HG03342 (cell line): ENCODE measurements around the gene SOCS3.

Source experiments
- ATAC-seq: cut with Tn5 transposase; IDR thresholded peaks from one replicate; pipeline ENCODE4 v1.9.1; 2021; ENCODE audit warnings: mild to moderate bottlenecking, moderate library complexity; ENCODE audit not compliant: unreplicated experiment

SOCS3 gene

DNA sequence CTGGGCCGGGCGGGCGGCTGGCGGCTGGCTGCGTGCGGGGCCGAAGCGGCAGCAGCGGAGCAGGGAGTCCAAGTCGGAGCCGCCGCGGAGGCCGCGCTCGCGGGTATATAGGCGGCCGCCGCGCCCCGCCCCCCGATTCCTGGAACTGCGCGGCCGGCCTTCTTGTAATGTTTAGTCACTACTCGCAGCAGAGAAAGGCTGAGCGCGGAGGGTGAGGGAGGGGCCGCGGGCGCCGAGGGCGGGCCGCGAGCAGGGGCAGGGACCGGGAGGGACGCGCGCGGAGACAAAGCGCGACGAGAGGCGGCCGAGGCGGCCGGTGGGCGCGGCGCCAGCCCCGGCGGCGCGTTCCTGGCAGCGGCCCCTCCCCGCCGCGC lies at the start of gene SOCS3:
SOCS3 (minus strand) TSS at position 81 of the 374 bp plus-strand sequence. CDS start 982 bp downstream, outside the sequence.
- no peak for ATAC-seq

- no peak for ATAC-seq
Measured at GRCh38 chr17:78409191-78409928, 49.5 kb upstream of the SOCS3 start.

- no peak for ATAC-seq
Measured at GRCh38 chr17:78408476-78409050, 48.7 kb upstream of the SOCS3 start.

- ATAC-seq: no peak
Measured at GRCh38 chr17:78407387-78408000, 47.6 kb upstream of the SOCS3 start.

- ATAC-seq: no peak
Measured at GRCh38 chr17:78406920-78407319, 47.0 kb upstream of the SOCS3 start.

- ATAC-seq: no peak
Measured at GRCh38 chr17:78406396-78406795, 46.5 kb upstream of the SOCS3 start.

DNA sequence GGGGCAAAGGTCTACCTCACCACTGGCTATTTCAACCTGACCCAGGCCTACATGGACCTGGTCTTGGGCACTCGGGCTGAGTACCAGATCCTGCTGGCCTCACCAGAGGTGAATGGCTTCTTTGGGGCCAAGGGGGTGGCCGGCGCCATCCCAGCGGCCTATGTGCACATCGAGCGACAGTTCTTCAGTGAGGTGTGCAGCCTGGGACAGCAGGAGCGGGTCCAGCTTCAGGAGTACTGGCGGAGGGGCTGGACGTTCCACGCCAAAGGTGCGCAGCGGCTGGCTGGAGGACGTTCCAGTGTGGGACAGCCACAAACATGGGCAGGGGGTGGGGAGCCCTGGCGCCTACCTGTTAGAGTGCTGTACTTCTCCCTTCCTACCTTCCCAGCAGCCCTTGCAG lies 43.9 kb upstream of the SOCS3 start:
- ATAC-seq: no peak

GRCh38 chr17:78401891-78402290 lies 42.0 kb upstream of the SOCS3 start:
- ATAC-seq: no peak

GRCh38 chr17:78401246-78401645 lies 41.4 kb upstream of the SOCS3 start:
- ATAC-seq: no peak

DNA sequence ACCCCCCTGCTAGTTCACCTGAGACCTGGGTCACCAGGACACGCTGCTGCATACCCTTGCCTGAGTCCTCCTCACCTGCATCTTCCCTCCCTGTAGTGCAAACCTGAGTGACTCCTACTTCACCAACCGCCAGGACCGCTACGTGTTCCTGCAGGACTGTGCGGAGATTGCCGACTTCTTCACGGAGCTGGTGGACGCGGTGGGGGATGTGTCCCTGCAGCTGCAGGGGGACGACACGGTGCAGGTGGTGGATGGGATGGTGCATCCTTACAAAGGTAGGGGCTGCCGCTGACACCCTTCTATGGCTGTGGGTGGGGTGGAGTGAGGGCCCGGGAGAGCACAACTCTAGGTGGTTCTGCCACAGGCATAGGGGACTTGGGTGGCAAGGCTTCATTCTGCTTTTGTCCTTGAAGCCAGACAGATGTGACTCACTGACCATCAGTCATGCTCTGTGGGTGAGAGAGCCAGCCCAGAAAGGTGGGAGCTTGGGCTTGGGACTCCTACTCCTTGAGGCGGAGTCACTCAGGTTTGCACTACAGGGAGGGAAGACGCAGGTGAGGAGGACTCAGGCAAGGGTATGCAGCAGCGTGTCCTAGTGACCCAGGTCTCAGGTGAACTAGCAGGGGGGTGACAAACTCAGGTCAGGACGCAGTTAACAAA lies 40.8 kb upstream of the SOCS3 start:
- ATAC-seq: no peak

GRCh38 chr17:78399693-78400144 lies 39.8 kb upstream of the SOCS3 start:
- ATAC-seq: no peak

- no peak for ATAC-seq
Measured at GRCh38 chr17:78399028-78399692, 39.3 kb upstream of the SOCS3 start.

DNA sequence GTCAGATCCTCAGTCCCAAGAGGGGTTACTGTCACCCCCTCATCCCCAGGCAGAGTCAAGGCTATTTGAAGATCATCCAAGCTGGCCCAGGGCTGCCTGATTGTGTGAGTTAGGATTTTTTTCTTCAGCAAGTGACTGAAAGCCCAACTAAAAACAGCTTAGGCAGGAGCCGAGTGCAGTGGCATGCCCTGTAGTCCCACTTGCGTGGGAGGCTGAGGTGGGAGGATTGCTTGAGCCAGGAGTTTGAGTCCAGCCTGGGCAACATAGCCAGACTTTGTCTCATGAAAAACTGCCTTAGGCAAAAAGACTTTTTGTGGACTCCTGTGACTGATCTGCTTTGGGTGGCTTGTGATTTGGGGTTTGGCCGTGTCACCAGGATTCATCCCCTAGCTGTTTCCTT lies 38.5 kb upstream of the SOCS3 start:
- ATAC-seq: no peak

DNA sequence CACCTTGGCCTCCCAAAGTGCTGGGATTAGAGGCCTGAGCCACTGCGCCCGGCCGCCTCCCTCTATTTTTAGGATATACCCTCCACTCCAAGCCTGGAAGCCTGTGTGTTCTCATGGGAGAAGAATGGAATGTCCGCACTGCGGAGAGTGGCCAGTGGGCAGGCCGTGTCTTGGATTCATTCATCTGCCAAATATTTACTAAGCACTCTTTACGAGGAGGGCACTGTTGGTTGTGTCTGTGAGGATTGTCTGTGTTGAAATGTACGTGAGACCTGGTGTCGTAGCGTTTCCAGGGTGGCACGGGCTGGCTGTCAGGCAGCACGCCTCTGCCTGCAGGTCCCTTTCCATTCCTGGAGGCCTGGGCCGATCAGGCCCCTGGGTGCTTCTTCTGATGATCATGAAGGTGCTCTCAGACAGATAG lies 37.8 kb upstream of the SOCS3 start:
- no peak for ATAC-seq

DNA sequence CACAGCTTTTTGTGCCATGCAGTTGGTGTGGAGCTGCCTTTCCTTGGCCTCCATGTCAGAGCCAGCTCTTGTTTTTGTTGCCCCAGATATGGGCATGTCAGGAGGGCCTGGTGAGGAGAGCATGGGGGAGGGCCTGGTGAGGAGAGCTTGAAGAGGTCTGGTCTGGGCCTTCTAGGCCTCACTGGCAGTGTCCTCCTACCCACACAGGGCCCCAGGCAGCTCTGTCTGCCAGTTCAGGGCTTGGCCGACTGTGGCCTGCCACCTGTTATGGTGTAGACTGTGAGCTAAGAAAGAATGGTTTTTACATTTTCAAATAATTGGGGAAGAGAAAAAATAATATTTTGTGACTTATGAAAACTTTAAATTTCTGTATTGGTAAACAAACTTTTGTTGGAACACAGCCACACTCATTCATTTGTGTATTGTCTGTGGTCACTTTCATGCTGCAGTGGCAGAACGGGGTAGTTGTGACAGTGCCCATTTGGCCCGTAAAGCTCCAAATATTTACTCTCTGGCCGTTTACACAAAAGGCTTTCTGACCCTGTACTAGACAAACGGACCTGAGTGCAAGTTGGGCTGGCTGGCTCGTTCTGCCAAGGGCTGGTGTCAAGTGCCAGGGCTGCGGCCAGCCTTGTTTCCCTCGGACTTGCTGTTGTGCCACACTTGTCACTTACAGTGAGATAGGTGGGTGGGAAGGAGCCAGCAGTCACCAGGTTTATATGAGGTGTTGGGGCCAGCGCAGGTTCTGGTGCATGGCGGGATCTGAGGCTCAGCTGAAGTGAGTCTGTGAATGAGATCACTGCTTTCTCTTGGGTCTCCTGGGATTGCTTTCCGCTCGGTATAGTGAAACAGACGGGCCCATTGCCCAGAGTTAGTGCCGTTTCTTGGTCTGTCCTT lies 36.8 kb upstream of the SOCS3 start:
- ATAC-seq: no peak

GRCh38 chr17:78395155-78395554 lies 35.3 kb upstream of the SOCS3 start:
- ATAC-seq: no peak

GRCh38 chr17:78394209-78394608 lies 34.3 kb upstream of the SOCS3 start:
- ATAC-seq: no peak

DNA sequence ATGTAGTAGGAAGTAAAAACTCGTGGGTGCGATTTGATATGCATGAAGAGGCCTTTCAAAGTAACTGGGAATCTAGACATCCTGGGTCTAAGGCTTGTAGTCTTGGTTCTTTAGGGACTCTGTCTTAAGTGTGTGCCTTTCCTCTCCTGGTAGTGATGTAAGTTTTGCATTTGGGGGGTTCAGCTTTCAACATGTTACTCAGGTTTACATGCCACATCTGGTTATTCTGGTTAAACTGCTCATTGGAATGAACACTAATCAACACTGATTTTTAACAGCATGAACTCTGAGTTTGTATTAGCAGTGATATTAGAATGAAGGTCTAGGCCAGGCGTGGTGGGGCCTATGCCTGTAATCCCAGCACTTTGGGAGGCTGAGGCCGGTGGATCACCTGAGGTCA lies 33.7 kb upstream of the SOCS3 start:
- ATAC-seq: no peak

DNA sequence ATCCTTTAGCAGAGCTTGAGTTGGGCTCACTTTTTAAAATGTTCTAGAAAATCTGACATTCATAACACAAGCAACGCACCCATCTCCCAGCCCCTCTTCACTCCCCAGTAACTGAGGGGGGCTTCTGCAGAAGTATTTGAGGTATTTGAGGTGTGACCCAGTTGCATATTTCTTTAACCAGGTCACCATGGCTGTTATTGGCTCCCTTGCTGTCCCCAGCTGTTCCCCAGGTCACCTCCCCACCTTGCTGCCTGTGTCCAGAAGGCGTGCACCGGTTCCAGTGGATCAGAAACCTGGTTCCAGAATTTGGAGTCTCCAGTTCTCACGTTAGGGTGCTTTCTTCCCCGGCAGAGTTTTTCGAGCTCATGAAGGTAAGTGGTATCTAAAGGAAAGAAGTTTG lies 32.4 kb upstream of the SOCS3 start:
- no peak for ATAC-seq

DNA sequence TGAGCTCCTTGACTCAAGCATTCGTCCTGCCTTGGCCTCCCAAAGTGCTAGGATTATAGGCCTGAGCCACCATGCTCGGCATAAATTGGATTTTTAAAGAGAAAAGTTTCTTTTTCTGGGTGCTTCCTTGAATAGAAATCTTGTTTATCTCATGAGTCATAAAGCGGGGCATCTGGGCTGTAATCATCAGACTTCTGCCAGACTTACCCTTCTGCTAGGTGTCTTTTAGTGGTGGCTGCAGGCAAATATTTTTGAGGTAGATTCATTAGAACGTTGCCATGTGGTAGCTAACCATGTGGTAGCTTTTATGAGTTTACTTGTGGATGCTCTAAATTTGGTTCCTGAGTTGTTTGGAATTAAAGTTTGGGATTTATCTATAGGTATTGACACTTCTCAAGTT lies 32.0 kb upstream of the SOCS3 start:
- ATAC-seq: no peak
